Upper lobe of left lung (tissue), 6 donors: ENCODE results near the gene FUT1. TPM values are rescaled to one million over a fixed set of nuclear protein-coding genes. Genes with fewer than 3 reads are reported as not detected.

Experiments used
- ATAC-seq, 2 donors: fragments of 200-7000 bp; cut with Tn5 transposase; one replicate each; pipeline ENCODE4 v1.9.1; 2022; ENCODE audit warnings: mild to moderate bottlenecking in 2 of 2, moderate library complexity in 2 of 2; ENCODE audit not compliant: low FRiP score in 2 of 2
- DNase-seq, 2 donors: peaks; one replicate each; pipeline ENCODE4 v3.0.0-alpha.2; 2019 to 2020
- H3K27ac ChIP-seq, 4 donors: fragments of 200-600 bp; sonication (generic); one replicate each; pipeline ENCODE4 v1.5.1; 2016 to 2019
- H3K27me3 ChIP-seq, 4 donors: fragments of 200-600 bp; sonication (generic); one replicate each; pipeline ENCODE4 v1.5.1; 2017 to 2019
- H3K36me3 ChIP-seq, 4 donors: fragments of 200-600 bp; sonication (generic); one replicate each; pipeline ENCODE4 v1.5.1; 2016 to 2019
- H3K4me1 ChIP-seq, 4 donors: fragments of 200-600 bp; sonication (generic); one replicate each; pipeline ENCODE4 v1.5.1; 2018 to 2019
- H3K4me3 ChIP-seq, 4 donors: fragments of 200-600 bp; sonication (generic); one replicate each; pipeline ENCODE4 v1.5.1; 2017 to 2019; ENCODE audit warnings: mild to moderate bottlenecking in 2 of 4, moderate library complexity in 1 of 4
- H3K9me3 ChIP-seq, 4 donors: fragments of 200-600 bp; sonication (generic); one replicate each; pipeline ENCODE4 v1.5.1; 2018 to 2019
- POLR2A ChIP-seq, 4 donors: fragments of 450-650 bp; IDR thresholded peaks; one replicate each; pipeline ENCODE4 v1.5.1; 2016 to 2017; ENCODE audit warnings: antibody characterized with exemption in 4 of 4, mild to moderate bottlenecking in 2 of 4
- WGBS, 2 donors: methylation state at CpG; one replicate each; pipeline ENCODE4 v1.1.5; 2017 to 2018; 5-methylcytosine and 5-hydroxymethylcytosine counted together
- small RNA-seq, 4 donors: library from RNA; depleted of rRNA; stranded (forward); fragments of <200 nt; gene quantifications; one replicate each; pipeline ENCODE3, GENCODE V24; 2016
- total RNA-seq, 6 donors: library from RNA; depleted of rRNA in 4 of 6; stranded (reverse); fragments of >200 nt in 4 of 6; gene quantifications; one replicate each; pipeline versions ENCODE4 v1.1.0 to v1.2.1, GENCODE V29; 2016 to 2021
- donor health status: DM: no; HTN: no; CAD: no; lungs with moderate emphysema.
- donor health status: DM: no; HTN: yes; CAD: no; lungs with severe emphysema.

FUT1 gene
- total RNA-seq, 6 donors from 2014 or later: 7.2 to 17.4 (median 10.1) TPM

GRCh38 chr19:48698046-48698445 lies 54.4 kb downstream of the FUT1 start:
- H3K27me3 ChIP-seq: peaks cover 0 to 4% (median 0%) of the 10 kb centered on the region in 4 donors
- peak; percentile 46 to 83 for ATAC-seq
- H3K4me1 ChIP-seq: peaks cover 9 to 21% (median 14%) of the 10 kb centered on the region in 4 donors
- WGBS, 2 donors: 37 to 40% methylated on average over 4 of the region's 4 CpGs
- DNase-seq: peak in 1 of 2 donors; percentile 61
- peak overlapping the region in 1 of 4 donors; percentile 40 for H3K27ac ChIP-seq
- no peak overlapping the region for H3K4me3 ChIP-seq
- TF ChIP-seq POLR2A (IDR thresholded peaks at IDR 0.05): no peak
- no peaks in the 10 kb centered on the region for H3K9me3 ChIP-seq
- H3K36me3 ChIP-seq: no peaks in the 10 kb centered on the region

Small RNA genes within 50 kb of the gene (small RNA-seq; reads per million reads assigned to genes)
- 0 reads per million in 4 donors for gene RNU6-317P

Other genes with a start within 250 kb of the FUT1 start
- 10 to 100 TPM in 4 of 6 donors, 1 to 10 TPM in 2; 4.9 to 45.1 (median 13.1) TPM for gene LMTK3, start 240.8 kb downstream of the FUT1 start, total RNA-seq
- 10 to 100 TPM; 10.5 to 19.6 (median 15.2) TPM for gene SULT2B1, start 200.5 kb downstream of the FUT1 start, total RNA-seq
- gene SPACA4, start 145.9 kb downstream of the FUT1 start, total RNA-seq: under 1 TPM in 1 of 6 donors, not detected in 5; 0.27 TPM
- 10 to 100 TPM; 24.0 to 87.3 (median 43.3) TPM for gene FAM83E, start 137.6 kb downstream of the FUT1 start, total RNA-seq
- gene RPL18, start 133.5 kb downstream of the FUT1 start, total RNA-seq: 1,000 to 10,000 TPM in 5 of 6 donors, 100 to 1,000 TPM in 1; 950 to 1,930 (median 1,443) TPM
- 10 to 100 TPM in 5 of 6 donors, 1 to 10 TPM in 1; 9.1 to 50.3 (median 26.8) TPM for gene SPHK2, start 133.1 kb downstream of the FUT1 start, total RNA-seq
- 10 to 100 TPM in 3 of 6 donors, 1 to 10 TPM in 3; 5.2 to 25.4 (median 10.0) TPM for gene DBP, start 115.3 kb downstream of the FUT1 start, total RNA-seq
- 1 to 10 TPM; 2.1 to 8.1 (median 5.3) TPM for gene CA11, start 106.5 kb downstream of the FUT1 start, total RNA-seq
- gene NTN5, start 79.6 kb downstream of the FUT1 start, total RNA-seq: 1 to 10 TPM in 3 of 6 donors, under 1 TPM in 2, not detected in 1; 0.57 to 3.1 (median 1.0) TPM
- 1 to 10 TPM in 3 of 6 donors, under 1 TPM in 2, not detected in 1; 0.15 to 4.7 (median 1.9) TPM for gene FUT2, start 56.7 kb downstream of the FUT1 start, total RNA-seq
- 1 to 10 TPM in 5 of 6 donors, not detected in 1; 1.1 to 3.1 (median 1.3) TPM for gene MAMSTR, start 32.9 kb downstream of the FUT1 start, total RNA-seq
- 10 to 100 TPM; 14.7 to 74.4 (median 26.3) TPM for gene RASIP1, start 12.0 kb downstream of the FUT1 start, total RNA-seq
- gene IZUMO1, start 5.7 kb downstream of the FUT1 start, total RNA-seq: 1 to 10 TPM in 5 of 6 donors, not detected in 1; 1.4 to 4.2 (median 2.5) TPM
- not detected for gene FGF21, start 2.9 kb upstream of the FUT1 start, total RNA-seq
- gene BCAT2, start 58.4 kb upstream of the FUT1 start, total RNA-seq: 100 to 1,000 TPM in 1 of 6 donors, 10 to 100 TPM in 5; 50.7 to 221 (median 81.2) TPM
- 10 to 100 TPM; 13.8 to 65.0 (median 28.5) TPM for gene HSD17B14, start 83.8 kb upstream of the FUT1 start, total RNA-seq
- 10 to 100 TPM in 5 of 6 donors, 1 to 10 TPM in 1; 6.3 to 34.9 (median 21.2) TPM for gene PLEKHA4, start 116.0 kb upstream of the FUT1 start, total RNA-seq
- 100 to 1,000 TPM in 5 of 6 donors, 10 to 100 TPM in 1; 96.2 to 194 (median 114) TPM for gene PPP1R15A, start 119.8 kb upstream of the FUT1 start, total RNA-seq
- 1 to 10 TPM in 1 of 6 donors, under 1 TPM in 2, not detected in 3; 0.30 to 4.9 (median 0.86) TPM for gene TULP2, start 146.1 kb upstream of the FUT1 start, total RNA-seq
- gene NUCB1, start 147.7 kb upstream of the FUT1 start, total RNA-seq: 100 to 1,000 TPM; 278 to 463 (median 341) TPM
- 1 to 10 TPM; 1.9 to 6.3 (median 2.8) TPM for gene DHDH, start 181.1 kb upstream of the FUT1 start, total RNA-seq
- gene BAX, start 202.2 kb upstream of the FUT1 start, total RNA-seq: 100 to 1,000 TPM in 4 of 6 donors, 10 to 100 TPM in 2; 68.1 to 143 (median 112) TPM
- gene FTL, start 212.7 kb upstream of the FUT1 start, total RNA-seq: over 10,000 TPM in 3 of 6 donors, 1,000 to 10,000 TPM in 3; 5,928 to 23,282 (median 11,982) TPM
- gene GYS1, start 240.7 kb upstream of the FUT1 start, total RNA-seq: 10 to 100 TPM; 26.4 to 79.6 (median 35.6) TPM
- gene RUVBL2, start 241.2 kb upstream of the FUT1 start, total RNA-seq: 100 to 1,000 TPM in 2 of 6 donors, 10 to 100 TPM in 4; 45.7 to 105 (median 70.6) TPM